GM10266 (cell line): ENCODE data around the gene ZFAND3.

ENCODE experiments used
- DNase-seq: peaks from one replicate; pipeline ENCODE4 v3.0.0; 2012; ENCODE audit errors: extremely low spot score
- CTCF ChIP-seq: IDR thresholded peaks from 2 replicates; pipeline ENCODE4 v1.5.1; 2012; ENCODE audit warnings: mild to moderate bottlenecking, low read depth; ENCODE audit not compliant: control insufficient read depth, insufficient read depth; ENCODE audit errors: missing control alignments

ZFAND3 gene

GRCh38 chr6:37831457-37831856 is 11.9 kb downstream of the ZFAND3 start:
- TF ChIP-seq CTCF: no peak
- no peak for DNase-seq

GRCh38 chr6:37835923-37836322 is 16.4 kb downstream of the ZFAND3 start:
- no peak for TF ChIP-seq CTCF
- DNase-seq: no peak

GRCh38 chr6:37838219-37838921 is 18.8 kb downstream of the ZFAND3 start:
- DNase-seq: no peak
- TF ChIP-seq CTCF: no peak

- DNase-seq: no peak
- TF ChIP-seq CTCF: no peak
These were observed 20.8 kb downstream of the ZFAND3 start for GRCh38 chr6:37840143-37840939.

- DNase-seq: no peak
- no peak for TF ChIP-seq CTCF
These were observed 21.4 kb downstream of the ZFAND3 start for GRCh38 chr6:37840940-37841300.

GRCh38 chr6:37845026-37845911 is 25.7 kb downstream of the ZFAND3 start:
- no peak for DNase-seq

More at GRCh38 chr6:37845026-37845911, 25.7 kb downstream of the ZFAND3 start:
- TF ChIP-seq CTCF: no peak
